ENCODE measurements around the gene NAB1.
"Not testable (repeated sequence)": the region's sequence is repeated elsewhere in the genome, so short reads cannot be mapped to it uniquely, and the experiment has no call there.

Gene NAB1

DNA sequence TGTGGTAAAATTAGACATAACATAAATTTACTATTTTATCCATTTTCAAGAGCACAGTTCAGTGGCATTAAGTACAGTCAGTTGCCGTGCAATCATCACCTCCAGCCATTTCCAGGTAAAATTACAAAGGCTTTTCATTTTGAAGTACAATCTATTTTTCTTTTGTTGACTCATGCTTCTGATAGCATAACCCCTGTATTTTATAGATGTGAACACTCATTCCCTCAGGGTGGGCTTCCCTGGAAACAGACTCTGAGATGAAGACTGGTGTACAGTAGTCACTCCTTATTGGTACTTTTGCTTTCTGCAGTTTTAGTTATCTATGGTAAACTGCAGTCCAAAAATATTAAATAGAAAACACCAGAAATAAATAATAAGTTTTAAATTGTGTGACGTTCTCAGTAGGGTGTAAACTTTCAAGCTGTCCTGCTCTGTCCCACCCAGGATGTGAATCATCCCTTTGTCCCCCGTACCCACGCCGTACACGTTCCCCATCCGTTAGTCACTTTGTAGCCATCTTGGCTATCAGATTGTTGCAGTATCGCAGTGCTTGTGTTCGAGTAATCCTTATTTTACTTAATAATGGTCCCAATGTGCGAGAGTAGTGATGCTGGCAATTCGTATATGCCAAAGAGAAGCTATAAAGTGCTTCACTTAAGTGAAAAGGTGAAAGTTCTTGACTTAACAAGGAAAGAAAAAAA, 41.1 kb upstream of the NAB1 start:
- no peaks in the 10 kb centered on the region for H3K27me3 Mint-ChIP-seq (ENCODE audit: low read depth)
- TF ChIP-seq, protein P1, sequence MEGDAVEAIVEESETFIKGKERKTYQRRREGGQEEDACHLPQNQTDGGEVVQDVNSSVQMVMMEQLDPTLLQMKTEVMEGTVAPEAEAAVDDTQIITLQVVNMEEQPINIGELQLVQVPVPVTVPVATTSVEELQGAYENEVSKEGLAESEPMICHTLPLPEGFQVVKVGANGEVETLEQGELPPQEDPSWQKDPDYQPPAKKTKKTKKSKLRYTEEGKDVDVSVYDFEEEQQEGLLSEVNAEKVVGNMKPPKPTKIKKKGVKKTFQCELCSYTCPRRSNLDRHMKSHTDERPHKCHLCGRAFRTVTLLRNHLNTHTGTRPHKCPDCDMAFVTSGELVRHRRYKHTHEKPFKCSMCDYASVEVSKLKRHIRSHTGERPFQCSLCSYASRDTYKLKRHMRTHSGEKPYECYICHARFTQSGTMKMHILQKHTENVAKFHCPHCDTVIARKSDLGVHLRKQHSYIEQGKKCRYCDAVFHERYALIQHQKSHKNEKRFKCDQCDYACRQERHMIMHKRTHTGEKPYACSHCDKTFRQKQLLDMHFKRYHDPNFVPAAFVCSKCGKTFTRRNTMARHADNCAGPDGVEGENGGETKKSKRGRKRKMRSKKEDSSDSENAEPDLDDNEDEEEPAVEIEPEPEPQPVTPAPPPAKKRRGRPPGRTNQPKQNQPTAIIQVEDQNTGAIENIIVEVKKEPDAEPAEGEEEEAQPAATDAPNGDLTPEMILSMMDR (IDR thresholded peaks at IDR 0.05; ENCODE audit: unreplicated experiment in 3 of 3) = no peak
- no peak overlapping the region for H3K4me3 Mint-ChIP-seq
- H3K4me1 Mint-ChIP-seq = peaks cover 24% of the 10 kb centered on the region
- peak overlapping the region; percentile 66 to 94 (median 93) for H3K27ac Mint-ChIP-seq
- H3K9me3 Mint-ChIP-seq = peaks cover 14% of the 10 kb centered on the region
- peaks cover 6% of the 10 kb centered on the region for H3K36me3 Mint-ChIP-seq (ENCODE audit: low read depth)

DNA sequence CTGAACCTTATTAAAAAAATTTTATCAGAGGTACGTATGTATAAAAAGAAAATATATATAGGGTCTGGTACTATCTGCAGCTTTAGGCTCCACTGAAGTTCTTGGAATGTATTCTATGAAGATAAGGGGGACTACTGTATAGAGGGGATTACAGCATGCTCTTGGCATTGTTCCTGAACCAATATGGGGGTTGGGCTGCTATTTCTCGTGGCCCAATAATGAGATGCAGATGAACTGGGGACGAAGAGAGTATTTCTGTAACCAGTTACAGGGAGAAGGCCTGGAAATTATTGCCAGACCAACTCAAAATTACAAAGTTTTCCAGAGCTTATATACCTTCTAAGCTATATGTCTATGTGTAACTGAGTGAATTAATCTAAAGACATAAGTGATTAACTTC, 40.0 kb upstream of the NAB1 start:
- peak overlapping the region; percentile 66 to 94 (median 93) for H3K27ac Mint-ChIP-seq
- H3K36me3 Mint-ChIP-seq (ENCODE audit: low read depth); H3K27me3 Mint-ChIP-seq (ENCODE audit: low read depth); H3K4me3 Mint-ChIP-seq: not testable (repeated sequence)
- H3K9me3 Mint-ChIP-seq = peaks cover 14% of the 10 kb centered on the region
- peaks cover 24% of the 10 kb centered on the region for H3K4me1 Mint-ChIP-seq

DNA sequence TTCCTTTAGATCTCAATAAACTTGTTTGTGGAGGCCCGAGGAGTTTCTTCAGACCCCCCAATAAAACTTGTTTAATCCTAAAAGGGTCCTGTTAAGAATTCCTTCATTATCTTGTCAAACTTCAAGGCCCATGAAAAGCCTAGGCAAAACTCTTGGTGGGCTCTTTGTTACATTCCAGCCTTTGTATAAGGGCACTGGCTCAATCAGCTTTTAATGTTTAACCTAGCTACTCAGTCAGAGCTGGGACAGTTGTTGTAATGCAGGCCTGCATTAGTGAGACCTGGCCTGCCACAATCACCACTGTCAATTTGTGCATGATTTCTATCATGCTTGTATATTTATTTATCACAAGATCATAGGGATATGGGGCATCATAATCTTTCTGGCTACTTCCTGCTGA, 39.5 kb upstream of the NAB1 start:
- Mint-ChIP-seq H3K27ac (peak overlapping the region; percentile 75 to 94 (median 93)), H3K9me3 (peaks cover 14% of the 10 kb centered on the region), H3K4me1 (peaks cover 24% of the 10 kb centered on the region)
- H3K27me3 Mint-ChIP-seq (ENCODE audit: low read depth); H3K36me3 Mint-ChIP-seq (ENCODE audit: low read depth); H3K4me3 Mint-ChIP-seq: not testable (repeated sequence)

DNA sequence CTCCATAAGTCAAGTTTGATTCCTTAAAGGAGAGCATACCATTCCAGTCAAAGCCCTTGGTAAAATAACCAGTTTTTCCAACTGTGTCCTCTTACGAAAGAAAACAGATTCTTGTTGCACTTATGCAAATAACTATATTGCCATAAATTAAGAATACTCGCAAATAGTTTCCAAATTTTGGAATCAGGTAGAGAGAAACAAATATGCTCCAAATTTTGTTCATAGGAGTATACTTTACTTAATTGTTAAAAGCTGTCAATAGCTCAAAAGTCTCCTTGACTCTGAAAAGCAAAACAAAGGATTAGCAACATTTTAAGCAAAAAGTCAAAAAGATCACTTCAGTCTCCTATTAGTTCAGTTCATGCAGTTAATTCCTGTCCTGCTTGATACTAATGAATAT, 38.4 kb upstream of the NAB1 start:
- not testable (repeated sequence) for H3K4me3 Mint-ChIP-seq; H3K27me3 Mint-ChIP-seq (ENCODE audit: low read depth); H3K36me3 Mint-ChIP-seq (ENCODE audit: low read depth); H3K27ac Mint-ChIP-seq
- Mint-ChIP-seq H3K4me1 (peaks cover 23% of the 10 kb centered on the region), H3K9me3 (peaks cover 14% of the 10 kb centered on the region)

DNA sequence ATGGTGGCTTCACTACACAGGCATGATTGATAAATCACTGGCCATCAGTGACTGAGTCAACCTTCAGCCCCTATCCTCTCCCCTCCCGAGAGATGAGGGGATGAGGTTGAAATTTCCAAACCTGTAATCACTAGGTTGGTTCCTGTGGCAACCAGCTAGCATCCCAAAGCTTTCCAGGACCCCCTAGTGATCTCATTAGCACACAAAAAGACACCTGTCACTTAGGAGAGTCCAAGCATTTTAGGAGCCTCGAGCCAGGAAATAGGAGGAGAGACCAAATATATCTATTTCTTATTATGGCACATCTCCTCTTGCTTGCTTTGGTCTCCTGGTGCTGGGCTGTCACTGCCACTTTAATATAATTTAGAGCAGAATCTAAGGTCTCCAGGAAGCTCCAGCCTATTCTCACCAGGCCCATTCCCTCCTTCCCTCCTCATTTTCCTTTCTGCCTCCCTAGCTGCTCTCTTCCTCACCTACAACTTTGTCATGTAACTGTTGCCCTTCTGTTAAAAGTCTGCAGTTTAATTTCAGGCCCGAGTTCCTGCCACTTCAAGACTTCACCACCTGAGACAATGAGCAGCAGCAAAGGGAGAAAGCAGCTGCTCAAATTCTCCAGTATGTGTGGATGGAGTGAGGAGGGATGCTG, 33.2 kb upstream of the NAB1 start:
- Mint-ChIP-seq H3K4me1 (no peaks in the 10 kb centered on the region), H3K9me3 (peaks cover 12% of the 10 kb centered on the region), H3K27ac (no peak overlapping the region), H3K27me3 (ENCODE audit: low read depth) (no peaks in the 10 kb centered on the region), H3K36me3 (ENCODE audit: low read depth) (no peaks in the 10 kb centered on the region), H3K4me3 (no peak overlapping the region)
- TF ChIP-seq, protein P1 (IDR thresholded peaks at IDR 0.05; ENCODE audit: unreplicated experiment in 3 of 3) = no peak

DNA sequence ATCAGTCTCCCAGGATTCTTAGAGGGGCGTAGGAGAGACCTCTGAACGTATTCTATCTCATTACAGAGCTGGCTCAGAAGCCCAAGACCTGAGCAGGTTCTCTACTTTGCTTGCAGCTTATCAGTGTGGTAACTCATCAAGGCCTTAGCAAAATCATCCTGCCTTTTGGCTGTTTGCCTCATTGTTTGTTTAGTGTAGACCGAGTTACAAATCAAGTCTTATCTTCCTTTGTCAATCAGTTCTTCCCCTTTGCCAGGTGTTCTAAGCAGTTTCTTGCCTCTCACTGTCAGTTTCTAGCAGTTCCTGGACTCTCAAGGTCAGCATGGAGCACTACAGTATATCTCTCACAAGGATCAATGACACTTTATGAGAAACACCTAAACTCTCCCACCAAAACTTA, 30.9 kb upstream of the NAB1 start:
- no peak overlapping the region for H3K4me3 Mint-ChIP-seq
- TF ChIP-seq, protein P1 (IDR thresholded peaks at IDR 0.05; ENCODE audit: unreplicated experiment in 3 of 3) = no peak
- H3K36me3 Mint-ChIP-seq (ENCODE audit: low read depth) = no peaks in the 10 kb centered on the region
- H3K27me3 Mint-ChIP-seq (ENCODE audit: low read depth) = no peaks in the 10 kb centered on the region
- H3K27ac Mint-ChIP-seq = no peak overlapping the region
- H3K9me3 Mint-ChIP-seq = peaks cover 6% of the 10 kb centered on the region
- H3K4me1 Mint-ChIP-seq = no peaks in the 10 kb centered on the region

DNA sequence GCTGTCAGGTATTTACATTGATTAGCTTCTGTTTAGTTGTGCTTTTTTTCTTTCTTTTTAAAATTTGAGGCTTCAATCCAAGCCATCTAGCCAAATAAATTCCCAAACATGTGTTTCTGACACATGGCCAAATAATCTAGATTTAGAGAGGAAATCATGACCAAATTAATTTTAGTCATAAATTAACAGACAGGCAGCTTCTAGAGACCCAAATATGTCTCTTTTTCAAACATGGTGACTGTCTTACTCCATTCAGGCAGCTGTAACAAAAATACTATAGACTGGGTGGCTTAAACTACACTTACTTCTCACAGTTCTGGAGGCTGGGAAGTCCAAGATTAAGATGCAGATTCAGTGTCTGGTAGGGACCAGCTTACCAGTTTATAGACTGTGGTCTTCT, 23.2 kb upstream of the NAB1 start:
- Mint-ChIP-seq H3K4me3 (no peak overlapping the region), H3K36me3 (ENCODE audit: low read depth) (peaks cover 4% of the 10 kb centered on the region)

More for the DNA sequence above, 23.2 kb upstream of the NAB1 start:
- Mint-ChIP-seq H3K9me3 (peaks cover 11% of the 10 kb centered on the region), H3K27me3 (ENCODE audit: low read depth) (no peaks in the 10 kb centered on the region), H3K4me1 (peaks cover 30% of the 10 kb centered on the region), H3K27ac (no peak overlapping the region)
- TF ChIP-seq, protein P1 (IDR thresholded peaks at IDR 0.05; ENCODE audit: unreplicated experiment in 3 of 3) = no peak
